ENCODE data around the gene SLC44A3.

SLC44A3 gene

GRCh38 chr1:94926126-94926914 is 106.2 kb downstream of the SLC44A3 start:
- no peak for TF ChIP-seq CTCF (IDR thresholded peaks at IDR 0.05; ENCODE audit: control insufficient read depth, extremely low read depth, insufficient read depth)
- H3K4me3 ChIP-seq (ENCODE audit: low read depth, low read length): no peak overlapping the region
- DNase-seq (ENCODE audit: low read depth): no peak

GRCh38 chr1:94926915-94927404 is 106.8 kb downstream of the SLC44A3 start, which contains the start of gene CNN3:
CNN3 (minus strand) TSS chr1:94927110; CDS start chr1:94926894, 216 bp downstream.
- no peak for TF ChIP-seq CTCF (IDR thresholded peaks at IDR 0.05; ENCODE audit: control insufficient read depth, extremely low read depth, insufficient read depth)
- no peak within 1 kb of the TSS for H3K4me3 ChIP-seq (ENCODE audit: low read depth, low read length)
- DNase-seq (ENCODE audit: low read depth): no peak

- TF ChIP-seq CTCF (IDR thresholded peaks at IDR 0.05; ENCODE audit: control insufficient read depth, extremely low read depth, insufficient read depth): no peak
- DNase-seq (ENCODE audit: low read depth): no peak
- no peak overlapping the region for H3K4me3 ChIP-seq (ENCODE audit: low read depth, low read length)
Measured at GRCh38 chr1:94927405-94928175, 107.4 kb downstream of the SLC44A3 start.

- no peak for DNase-seq (ENCODE audit: low read depth)
- no peak for TF ChIP-seq CTCF (IDR thresholded peaks at IDR 0.05; ENCODE audit: control insufficient read depth, extremely low read depth, insufficient read depth)
- no peak overlapping the region for H3K4me3 ChIP-seq (ENCODE audit: low read depth, low read length)
Measured at GRCh38 chr1:94928293-94928939, 108.3 kb downstream of the SLC44A3 start.

GRCh38 chr1:94929351-94930217 is 109.4 kb downstream of the SLC44A3 start:
- DNase-seq (ENCODE audit: low read depth): no peak
- no peak overlapping the region for H3K4me3 ChIP-seq (ENCODE audit: low read depth, low read length)
- TF ChIP-seq CTCF (IDR thresholded peaks at IDR 0.05; ENCODE audit: control insufficient read depth, extremely low read depth, insufficient read depth): no peak

- DNase-seq (ENCODE audit: low read depth): no peak
- H3K4me3 ChIP-seq (ENCODE audit: low read depth, low read length): no peak overlapping the region
- no peak for TF ChIP-seq CTCF (IDR thresholded peaks at IDR 0.05; ENCODE audit: control insufficient read depth, extremely low read depth, insufficient read depth)
Measured at GRCh38 chr1:94931254-94931841, 111.2 kb downstream of the SLC44A3 start.

Data from LNCaP clone FGC (cell line).